Nephron progenitor cell (in vitro differentiated cells): ENCODE measurements around the gene CSTPP1.

Experiments used
- DNase-seq: peaks from one replicate; pipeline ENCODE4 v3.0.0; 2021
- H3K27ac Mint-ChIP-seq: 2 replicates; pipeline ENCODE4 v1.8.0; 2021; ENCODE audit warnings: mild to moderate bottlenecking, moderate library complexity, mixed read lengths
- H3K27me3 Mint-ChIP-seq: 2 replicates; pipeline ENCODE4 v1.8.0; 2021; ENCODE audit warnings: mild to moderate bottlenecking, low read depth, mixed read lengths; ENCODE audit not compliant: poor library complexity
- H3K36me3 Mint-ChIP-seq: 2 replicates; pipeline ENCODE4 v1.8.0; 2021; ENCODE audit warnings: low read depth, mixed read lengths
- H3K4me1 Mint-ChIP-seq: 2 replicates; pipeline ENCODE4 v1.8.0; 2021; ENCODE audit warnings: mixed read lengths
- H3K4me3 Mint-ChIP-seq: 2 replicates; pipeline ENCODE4 v1.8.0; 2021; ENCODE audit warnings: mild to moderate bottlenecking, moderate library complexity, mixed read lengths
- H3K9me3 Mint-ChIP-seq: 2 replicates; pipeline ENCODE4 v1.8.0; 2021; ENCODE audit warnings: mild to moderate bottlenecking, moderate library complexity, mixed read lengths
- TF ChIP-seq, protein P1 (sequence below): fragments of 200-600 bp; sonication (generic); IDR thresholded peaks from 2 replicates; pipeline ENCODE4 v1.5.0; 2021; ENCODE audit warnings: antibody characterized with exemption

The CSTPP1 gene

DNA sequence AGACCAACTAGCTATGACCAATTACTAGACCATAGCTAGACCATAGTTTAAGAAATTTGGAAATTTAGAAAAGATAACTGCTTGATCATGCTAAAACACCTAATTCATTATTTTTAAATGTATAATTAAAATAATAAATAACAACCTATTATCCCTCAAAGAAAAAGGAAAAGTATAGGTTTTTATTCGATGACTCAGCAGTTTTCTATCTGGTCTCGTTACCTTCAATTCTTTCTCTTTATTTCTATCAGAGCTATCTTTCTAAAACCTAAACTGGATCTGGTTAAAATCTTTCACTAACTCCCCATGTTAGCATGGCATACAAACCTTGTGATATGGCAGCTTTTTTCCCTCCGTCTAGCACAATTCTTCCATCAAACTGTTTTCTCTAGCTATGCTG, 27.3 kb downstream of the CSTPP1 start:
- DNase-seq = no peak
- no peaks in the 10 kb centered on the region for H3K4me1 Mint-ChIP-seq
- peaks cover 44% of the 10 kb centered on the region for H3K9me3 Mint-ChIP-seq
- no peak overlapping the region for H3K27ac Mint-ChIP-seq
- no peaks in the 10 kb centered on the region for H3K27me3 Mint-ChIP-seq
- TF ChIP-seq, protein P1, sequence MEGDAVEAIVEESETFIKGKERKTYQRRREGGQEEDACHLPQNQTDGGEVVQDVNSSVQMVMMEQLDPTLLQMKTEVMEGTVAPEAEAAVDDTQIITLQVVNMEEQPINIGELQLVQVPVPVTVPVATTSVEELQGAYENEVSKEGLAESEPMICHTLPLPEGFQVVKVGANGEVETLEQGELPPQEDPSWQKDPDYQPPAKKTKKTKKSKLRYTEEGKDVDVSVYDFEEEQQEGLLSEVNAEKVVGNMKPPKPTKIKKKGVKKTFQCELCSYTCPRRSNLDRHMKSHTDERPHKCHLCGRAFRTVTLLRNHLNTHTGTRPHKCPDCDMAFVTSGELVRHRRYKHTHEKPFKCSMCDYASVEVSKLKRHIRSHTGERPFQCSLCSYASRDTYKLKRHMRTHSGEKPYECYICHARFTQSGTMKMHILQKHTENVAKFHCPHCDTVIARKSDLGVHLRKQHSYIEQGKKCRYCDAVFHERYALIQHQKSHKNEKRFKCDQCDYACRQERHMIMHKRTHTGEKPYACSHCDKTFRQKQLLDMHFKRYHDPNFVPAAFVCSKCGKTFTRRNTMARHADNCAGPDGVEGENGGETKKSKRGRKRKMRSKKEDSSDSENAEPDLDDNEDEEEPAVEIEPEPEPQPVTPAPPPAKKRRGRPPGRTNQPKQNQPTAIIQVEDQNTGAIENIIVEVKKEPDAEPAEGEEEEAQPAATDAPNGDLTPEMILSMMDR = no peak
- no peak overlapping the region for H3K4me3 Mint-ChIP-seq
- peaks cover 78% of the 10 kb centered on the region for H3K36me3 Mint-ChIP-seq

GRCh38 chr11:46966773-46967172, 30.2 kb downstream of the CSTPP1 start:
- peaks cover 19% of the 10 kb centered on the region for H3K9me3 Mint-ChIP-seq

GRCh38 chr11:46967962-46968361, 31.4 kb downstream of the CSTPP1 start:
- no peak for DNase-seq
- TF ChIP-seq, protein P1 = no peak
- Mint-ChIP-seq H3K4me1 (no peaks in the 10 kb centered on the region), H3K36me3 (peaks cover 38% of the 10 kb centered on the region), H3K9me3 (peaks cover 16% of the 10 kb centered on the region), H3K27me3 (no peaks in the 10 kb centered on the region), H3K4me3 (no peak overlapping the region), H3K27ac (no peak overlapping the region)

More at GRCh38 chr11:46966773-46967172, 30.2 kb downstream of the CSTPP1 start:
- H3K27me3 Mint-ChIP-seq = no peaks in the 10 kb centered on the region
- peaks cover 49% of the 10 kb centered on the region for H3K36me3 Mint-ChIP-seq
- TF ChIP-seq, protein P1 = no peak
- no peak overlapping the region for H3K4me3 Mint-ChIP-seq
- H3K4me1 Mint-ChIP-seq = no peaks in the 10 kb centered on the region
- peak overlapping the region; percentile 51 for H3K27ac Mint-ChIP-seq
- no peak for DNase-seq

DNA sequence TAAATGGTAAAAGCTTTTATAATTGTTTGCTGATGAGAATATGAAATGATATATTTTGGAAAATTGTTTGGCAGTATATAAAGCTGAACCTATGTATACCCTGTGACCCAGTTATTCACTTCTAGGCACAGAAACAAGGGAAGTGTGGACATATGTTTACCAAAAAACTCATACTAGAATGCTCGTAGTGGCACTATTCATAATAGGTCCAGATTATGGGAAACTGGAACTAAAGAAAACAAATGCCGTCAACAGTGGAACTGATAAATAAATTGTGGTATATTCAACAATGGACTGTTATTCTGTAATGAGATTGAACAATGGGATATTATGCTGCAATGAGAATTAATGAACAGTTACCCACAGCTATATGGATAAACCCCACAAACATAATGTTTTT, 32.8 kb downstream of the CSTPP1 start:
- H3K36me3 Mint-ChIP-seq = peaks cover 35% of the 10 kb centered on the region
- no peak for DNase-seq
- H3K27ac Mint-ChIP-seq = no peak overlapping the region
- peaks cover 5% of the 10 kb centered on the region for H3K9me3 Mint-ChIP-seq
- TF ChIP-seq, protein P1 = no peak
- H3K4me3 Mint-ChIP-seq = no peak overlapping the region
- no peaks in the 10 kb centered on the region for H3K27me3 Mint-ChIP-seq
- no peaks in the 10 kb centered on the region for H3K4me1 Mint-ChIP-seq

- no peaks in the 10 kb centered on the region for H3K9me3 Mint-ChIP-seq
- no peak for DNase-seq
These were observed 34.5 kb downstream of the CSTPP1 start for GRCh38 chr11:46970913-46971625.

More at GRCh38 chr11:46970913-46971625, 34.5 kb downstream of the CSTPP1 start:
- Mint-ChIP-seq H3K27ac (peak overlapping the region; percentile 14), H3K4me3 (no peak overlapping the region), H3K4me1 (no peaks in the 10 kb centered on the region), H3K27me3 (no peaks in the 10 kb centered on the region), H3K36me3 (peaks cover 18% of the 10 kb centered on the region)
- TF ChIP-seq, protein P1 = no peak
